ENCODE data around the gene ERFE.

GRCh38 chr2:238128534-238129001 lies 30.2 kb upstream of the ERFE start:
- TF ChIP-seq EZH2phosphoT487 (IDR thresholded peaks at IDR 0.05; ENCODE audit: insufficient read depth, low read depth) (no peak), EZH2 (IDR thresholded peaks at IDR 0.05; ENCODE audit: insufficient read depth, poor library complexity, severe bottlenecking) (no peak)
